ENCODE data around the gene VCL. TPM values are rescaled to one million over a fixed set of nuclear protein-coding genes. Genes with fewer than 3 reads are reported as not detected.

VCL gene
- total RNA-seq (2022; extraction: Qiagen RNA extraction): 93.3 to 148 TPM (median 126 TPM) in 5 replicates

GRCh38 chr10:73997787-73998622 lies at the start of gene VCL:
Gene VCL, plus strand, starts transcription at chr10:73998116. Its CDS starts 92 bp downstream, at chr10:73998208.

GRCh38 chr10:74150204-74150989 lies 152.5 kb downstream of the VCL start, which contains the start of gene AP3M1:
Gene AP3M1, minus strand, starts transcription at chr10:74150828. Its CDS starts 12,449 bp downstream, at chr10:74138379.

GRCh38 chr10:74150990-74151878 lies 153.3 kb downstream of the VCL start, which contains the start of gene ADK:
Gene ADK, plus strand, starts transcription at chr10:74151221. Its CDS starts 58 bp downstream, at chr10:74151279.

Other genes with a start within 250 kb of the VCL start
- gene CHCHD1, start 216.1 kb upstream of the VCL start, total RNA-seq (2022; extraction: Qiagen RNA extraction): 59.6 to 78.7 TPM (median 69.8 TPM) in 5 replicates
- gene ZSWIM8, start 212.5 kb upstream of the VCL start, total RNA-seq (2022; extraction: Qiagen RNA extraction): 35.3 to 45.2 TPM (median 42.9 TPM) in 5 replicates
- gene NDST2, start 186.5 kb upstream of the VCL start, total RNA-seq (2022; extraction: Qiagen RNA extraction): 14.2 to 18.9 TPM (median 17.3 TPM) in 5 replicates
- gene CAMK2G, start 123.6 kb upstream of the VCL start, total RNA-seq (2022; extraction: Qiagen RNA extraction): 16.2 to 21.9 TPM (median 19.6 TPM) in 5 replicates
- gene PLAU, start 87.0 kb upstream of the VCL start, total RNA-seq (2022; extraction: Qiagen RNA extraction): 109 to 124 TPM (median 120 TPM) in 5 replicates
- 28.1 to 38.2 TPM (median 31.5 TPM) in 5 replicates for gene AP3M1, start 152.7 kb downstream of the VCL start, total RNA-seq (2022; extraction: Qiagen RNA extraction)
- 31.1 to 36.2 TPM (median 33.2 TPM) in 5 replicates for gene ADK, start 153.1 kb downstream of the VCL start, total RNA-seq (2022; extraction: Qiagen RNA extraction)